SK-N-MC (cell line): ENCODE data around the gene SDF4.

Experiments
- EZH2 ChIP-seq: fragments of 200-600 bp; sonication (generic); IDR thresholded peaks from one replicate; pipeline ENCODE4 v1.6.1; 2017; ENCODE audit warnings: antibody characterized with exemption
- FOXP2 ChIP-seq: optimal IDR thresholded peaks from 2 replicates; pipeline ENCODE3; 2011; ENCODE audit warnings: mild to moderate bottlenecking, moderate library complexity; ENCODE audit not compliant: insufficient read depth; ENCODE audit errors: extremely low read length, control extremely low read depth
- POLR2AphosphoS5 ChIP-seq: IDR thresholded peaks from 2 replicates; pipeline ENCODE4 v1.6.1; 2012; ENCODE audit warnings: mild to moderate bottlenecking, low read depth, low read length, borderline replicate concordance

DNA sequence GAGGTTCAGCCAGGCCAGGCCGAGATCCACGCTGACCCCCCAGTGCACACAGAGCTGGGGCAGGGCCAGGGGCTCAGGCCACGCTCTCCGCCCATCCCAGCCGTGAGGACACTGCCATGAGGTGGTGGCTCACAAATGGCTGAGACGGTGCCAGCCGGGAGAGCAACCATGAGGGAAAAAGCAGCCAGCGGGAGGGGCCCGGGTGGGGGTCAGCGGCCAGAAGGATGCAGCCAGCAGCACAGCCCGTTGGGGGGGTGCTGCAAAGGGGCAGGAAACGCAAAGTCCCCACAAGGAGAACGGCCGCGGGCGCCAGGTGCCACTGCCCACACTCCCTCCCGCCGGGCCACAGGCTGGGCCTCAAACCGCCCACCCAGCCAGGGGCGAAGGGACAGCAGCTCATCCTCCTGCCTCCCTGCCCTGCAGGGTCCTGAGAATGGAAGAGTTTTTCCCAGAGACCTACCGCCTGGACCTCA is 49.8 kb downstream of the SDF4 start:
- no peak for TF ChIP-seq POLR2AphosphoS5
- no peak for TF ChIP-seq EZH2
- TF ChIP-seq FOXP2 = no peak
